Stomach smooth muscle (tissue), 2 donors: ENCODE measurements around the gene GPD2.
A peak's percentile ranks its signal among the peaks of the same experiment; 100 is the strongest.

Experiments used
- H3K27ac ChIP-seq: one replicate; pipeline ENCODE4 v1.7.0; 2013; ENCODE audit warnings: mild to moderate bottlenecking, low read length, inconsistent platforms
- H3K27me3 ChIP-seq, 2 donors: one replicate each; pipeline ENCODE4 v1.7.0; 2013; ENCODE audit warnings: low read length in 2 of 2; ENCODE audit not compliant: insufficient read depth in 2 of 2, control insufficient read depth in 1 of 2
- H3K36me3 ChIP-seq, 2 donors: one replicate each; pipeline ENCODE4 v1.7.0; 2013; ENCODE audit warnings: low read length in 2 of 2; ENCODE audit not compliant: control insufficient read depth in 2 of 2, insufficient read depth in 2 of 2
- H3K4me1 ChIP-seq: one replicate; pipeline ENCODE4 v1.7.0; 2013; ENCODE audit warnings: low read length; ENCODE audit not compliant: control insufficient read depth, insufficient read depth
- H3K4me3 ChIP-seq, 2 donors: one replicate each; pipeline ENCODE4 v1.7.0; 2013; ENCODE audit warnings: low read length in 2 of 2
- H3K9ac ChIP-seq, 2 donors: one replicate each; pipeline ENCODE4 v1.7.0; 2013; ENCODE audit warnings: low read length in 2 of 2, mild to moderate bottlenecking in 1 of 2
- H3K9me3 ChIP-seq, 2 donors: one replicate each; pipeline ENCODE4 v1.7.0; 2013; ENCODE audit warnings: low read length in 2 of 2; ENCODE audit not compliant: control insufficient read depth in 2 of 2
- donor health status: healthy.
- donor health status: Pancreatic carcinoma.

GPD2 gene

GRCh38 chr2:156435718-156436496 is at the start of gene GPD2:
Gene GPD2, plus strand, starts transcription at chr2:156436379. Its CDS starts 39,727 bp downstream, at chr2:156476106.
- Histone ChIP-seq H3K36me3 (no peaks in the 10 kb centered on the region), H3K27me3 (no peaks in the 10 kb centered on the region), H3K9ac (peak within 1 kb of the TSS; percentile 90 to 95), H3K27ac (peak within 1 kb of the TSS; percentile 87), H3K4me3 (peak within 1 kb of the TSS; percentile 47 to 86), H3K9me3 (no peaks in the 10 kb centered on the region), H3K4me1 (peaks cover 7% of the 10 kb centered on the region)

GRCh38 chr2:156394033-156394741 is 42.0 kb upstream of the GPD2 start:
- Histone ChIP-seq H3K27me3 (no peaks in the 10 kb centered on the region), H3K9ac (no peak overlapping the region), H3K9me3 (no peaks in the 10 kb centered on the region), H3K27ac (no peak overlapping the region), H3K36me3 (no peaks in the 10 kb centered on the region), H3K4me1 (no peaks in the 10 kb centered on the region), H3K4me3 (no peak overlapping the region)

- H3K9me3 ChIP-seq: no peaks in the 10 kb centered on the region
These were observed 40.1 kb upstream of the GPD2 start for GRCh38 chr2:156396126-156396525.

DNA sequence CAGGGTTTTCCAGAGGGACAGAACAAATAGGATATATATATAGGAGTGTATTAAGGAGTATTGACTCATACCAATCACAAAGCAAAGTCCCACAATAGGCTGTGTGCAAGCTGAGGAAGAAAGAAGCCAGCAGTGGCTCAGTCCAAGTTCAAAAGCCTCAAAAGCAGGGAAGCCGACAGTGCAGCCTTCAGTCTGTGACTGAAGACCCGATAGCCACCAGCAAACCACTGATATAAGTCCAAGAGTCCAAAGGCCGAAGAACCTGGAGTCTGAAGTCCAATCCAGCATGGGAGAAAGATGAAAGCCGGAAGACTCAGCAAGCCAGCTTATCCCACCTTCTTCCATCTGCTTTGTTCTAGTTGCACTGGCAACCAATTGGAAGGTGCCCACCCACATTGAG is 39.0 kb upstream of the GPD2 start:
- H3K27me3 ChIP-seq: no peaks in the 10 kb centered on the region
- H3K4me1 ChIP-seq: peaks cover 8% of the 10 kb centered on the region
- no peaks in the 10 kb centered on the region for H3K9me3 ChIP-seq
- no peaks in the 10 kb centered on the region for H3K36me3 ChIP-seq
- no peak overlapping the region for H3K4me3 ChIP-seq
- H3K9ac ChIP-seq: no peak overlapping the region
- H3K27ac ChIP-seq: no peak overlapping the region

More at GRCh38 chr2:156396126-156396525, 40.1 kb upstream of the GPD2 start:
- Histone ChIP-seq H3K4me1 (peaks cover 8% of the 10 kb centered on the region), H3K9ac (no peak overlapping the region), H3K36me3 (no peaks in the 10 kb centered on the region), H3K4me3 (no peak overlapping the region), H3K27ac (no peak overlapping the region), H3K27me3 (no peaks in the 10 kb centered on the region)

GRCh38 chr2:156398176-156398575 is 38.0 kb upstream of the GPD2 start:
- H3K4me3 ChIP-seq: no peak overlapping the region
- H3K4me1 ChIP-seq: peaks cover 8% of the 10 kb centered on the region
- H3K9ac ChIP-seq: no peak overlapping the region
- no peak overlapping the region for H3K27ac ChIP-seq
- H3K9me3 ChIP-seq: no peaks in the 10 kb centered on the region
- no peaks in the 10 kb centered on the region for H3K36me3 ChIP-seq
- no peaks in the 10 kb centered on the region for H3K27me3 ChIP-seq

DNA sequence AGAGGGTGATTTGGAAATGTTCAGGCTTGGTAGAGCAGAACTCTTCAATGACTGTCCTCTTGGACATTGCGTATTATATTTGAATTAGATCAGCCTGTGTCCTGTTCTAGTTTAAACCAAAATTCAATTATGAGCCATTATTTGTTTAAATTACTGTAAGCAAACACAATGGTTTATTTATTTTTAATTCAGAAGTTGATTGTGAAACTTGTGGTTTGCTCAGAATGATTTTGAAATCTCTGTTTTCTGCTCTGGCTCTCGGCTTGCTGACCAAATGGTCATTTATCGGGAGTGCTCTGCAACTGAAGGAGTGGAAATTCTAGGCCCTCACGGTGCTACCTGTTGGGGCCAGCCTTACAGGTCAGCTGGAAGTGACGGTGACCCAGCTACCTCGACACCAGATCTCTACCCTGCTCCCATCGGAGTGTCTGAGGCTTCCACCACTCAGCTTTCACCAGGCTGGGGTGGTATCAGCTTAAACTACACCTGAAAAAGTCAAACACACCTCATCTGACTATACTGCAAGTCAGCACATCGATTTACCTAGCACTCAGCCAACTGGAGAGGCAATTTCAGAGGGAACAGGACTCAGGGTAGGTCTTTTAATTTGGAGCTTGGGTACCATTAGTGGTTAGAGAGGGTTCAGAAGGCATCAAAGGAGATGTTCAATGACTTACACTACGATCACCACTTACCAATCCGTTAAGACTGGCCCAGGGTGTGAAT is 36.8 kb upstream of the GPD2 start:
- peak overlapping the region; percentile 76 to 91 for H3K9ac ChIP-seq

GRCh38 chr2:156399950-156400705 is 36.1 kb upstream of the GPD2 start:
- Histone ChIP-seq H3K27me3 (no peaks in the 10 kb centered on the region), H3K9ac (peak overlapping the region; percentile 76 to 91), H3K36me3 (no peaks in the 10 kb centered on the region), H3K9me3 (no peaks in the 10 kb centered on the region), H3K4me3 (peak overlapping the region; percentile 91 to 95), H3K27ac (peak overlapping the region; percentile 74), H3K4me1 (peaks cover 8% of the 10 kb centered on the region)

More for the DNA sequence above, 36.8 kb upstream of the GPD2 start:
- H3K27ac ChIP-seq: peak overlapping the region; percentile 74
- H3K27me3 ChIP-seq: no peaks in the 10 kb centered on the region
- no peaks in the 10 kb centered on the region for H3K9me3 ChIP-seq
- peaks cover 8% of the 10 kb centered on the region for H3K4me1 ChIP-seq
- no peaks in the 10 kb centered on the region for H3K36me3 ChIP-seq
- H3K4me3 ChIP-seq: peak overlapping the region; percentile 91 to 95

- H3K4me1 ChIP-seq: peaks cover 8% of the 10 kb centered on the region
- H3K4me3 ChIP-seq: peak overlapping the region; percentile 91 to 95
- H3K9me3 ChIP-seq: no peaks in the 10 kb centered on the region
- H3K9ac ChIP-seq: peak overlapping the region; percentile 76 to 91
- H3K27me3 ChIP-seq: no peaks in the 10 kb centered on the region
- H3K27ac ChIP-seq: peak overlapping the region; percentile 74
- no peaks in the 10 kb centered on the region for H3K36me3 ChIP-seq
These were observed 35.2 kb upstream of the GPD2 start for GRCh38 chr2:156400706-156401678.

GRCh38 chr2:156401861-156402260 is 34.3 kb upstream of the GPD2 start:
- Histone ChIP-seq H3K4me3 (no peak overlapping the region), H3K36me3 (no peaks in the 10 kb centered on the region), H3K27me3 (no peaks in the 10 kb centered on the region), H3K4me1 (peaks cover 8% of the 10 kb centered on the region), H3K27ac (no peak overlapping the region), H3K9ac (no peak overlapping the region), H3K9me3 (no peaks in the 10 kb centered on the region)
